Measurements from ENCODE around the gene NEDD4L. TPM values are rescaled to one million over a fixed set of nuclear protein-coding genes. Genes with fewer than 3 reads are reported as not detected.
A peak's percentile ranks its signal among the peaks of the same experiment; 100 is the strongest.

The NEDD4L gene
- total and polyA plus RNA-seq, 2 donors (not counting 1 experiment from before 2014, with no cell fraction given): 10.3 to 25.7 TPM

- peaks cover 0 to 5% (median 0%) of the 10 kb centered on the region in 3 donors for H3K9me3 ChIP-seq (ENCODE audit: control extremely low read depth in 1 of 3, control insufficient read depth in 2 of 3, insufficient read depth in 1 of 3, low read length in 2 of 3)
- ChIA-PET CTCF (interaction anchor here (0.6 to 3.2 kb wide), 6 partner anchors 10 to 107 kb away, joined by 3 to 10 read pairs (median 4); partner anchors contain the start of gene NEDD4L), POLR2A (no interaction called here)
- Mint-ChIP-seq H3K9me3 (ENCODE audit: insufficient read depth) (no peaks in the 10 kb centered on the region), H3K27me3 (peaks cover 12% of the 10 kb centered on the region), H3K4me3 (peak overlapping the region; percentile 67), H3K4me1 (peaks cover 31% of the 10 kb centered on the region), H3K27ac (peak overlapping the region; percentile 78)
- ATAC-seq (ENCODE audit: low read depth) (peak; percentile 100), DNase-seq (peak; percentile 84)
- WGBS (ENCODE audit: insufficient coverage): 46% methylated on average over 8 of the region's 13 CpGs
- TF ChIP-seq CTCF (IDR thresholded peaks at IDR 0.05): no peak
- TF ChIP-seq EZH2 (IDR thresholded peaks at IDR 0.05; ENCODE audit: borderline replicate concordance, insufficient read depth, low read depth, low read length, poor library complexity, severe bottlenecking): no peak
- peaks cover 23 to 34% of the 10 kb centered on the region in 2 donors for H3K4me1 ChIP-seq (ENCODE audit: control insufficient read depth in 2 of 2, insufficient read depth in 2 of 2, low read length in 2 of 2)
- no peaks in the 10 kb centered on the region for H3K79me2 ChIP-seq (ENCODE audit: control insufficient read depth, insufficient read depth, low read length)
- H3K4me3 ChIP-seq (ENCODE audit: control extremely low read depth in 1 of 5, extremely low read depth in 1 of 5, insufficient read depth in 1 of 5, low read depth in 2 of 5, low read length in 4 of 5): peak overlapping the region in 1 of 5 experiments; percentile 4
- H3K27me3 ChIP-seq (replicated peaks in 1 of 4; ENCODE audit: control extremely low read depth in 1 of 4, control insufficient read depth in 3 of 4, insufficient read depth in 4 of 4, low read length in 3 of 4): no peaks in the 10 kb centered on the region
- peak overlapping the region; percentile 57 for H3K4me2 ChIP-seq (replicated peaks; ENCODE audit: low read depth, low read length, poor library complexity, severe bottlenecking)
- no peak overlapping the region for H2AFZ ChIP-seq (ENCODE audit: insufficient read depth, low read depth, low read length, poor library complexity, severe bottlenecking)
- no peaks in the 10 kb centered on the region for H3K36me3 ChIP-seq (replicated peaks in 1 of 2; ENCODE audit: control extremely low read depth in 1 of 2, control insufficient read depth in 1 of 2, extremely low read depth in 1 of 2, insufficient read depth in 2 of 2, low read length in 1 of 2)
- no peak overlapping the region for H3K9ac ChIP-seq (ENCODE audit: low read length)
- peak overlapping the region in 1 of 2 donors; percentile 69 for H3K27ac ChIP-seq (ENCODE audit: low read length in 2 of 2)
- no peaks in the 10 kb centered on the region for H4K20me1 ChIP-seq (ENCODE audit: control insufficient read depth, insufficient read depth, low read length, poor library complexity, severe bottlenecking)
- intact Hi-C loops (cut with micrococcal nuclease): loop anchor here (1.0 kb wide), 1 partner anchor 28 kb away; no protein-coding TSS in a partner anchor
These were observed 28.8 kb upstream of the NEDD4L start for GRCh38 chr18:58015065-58015780.

- Histone ChIP-seq H3K9me3 (ENCODE audit: control extremely low read depth in 1 of 3, control insufficient read depth in 2 of 3, insufficient read depth in 1 of 3, low read length in 2 of 3) (peaks cover 0 to 5% (median 0%) of the 10 kb centered on the region in 3 donors), H3K27me3 (replicated peaks in 1 of 4; ENCODE audit: control extremely low read depth in 1 of 4, control insufficient read depth in 3 of 4, insufficient read depth in 4 of 4, low read length in 3 of 4) (no peaks in the 10 kb centered on the region), H3K4me1 (ENCODE audit: control insufficient read depth in 2 of 2, insufficient read depth in 2 of 2, low read length in 2 of 2) (peaks cover 23 to 34% of the 10 kb centered on the region in 2 donors), H3K36me3 (replicated peaks in 1 of 2; ENCODE audit: control extremely low read depth in 1 of 2, control insufficient read depth in 1 of 2, extremely low read depth in 1 of 2, insufficient read depth in 2 of 2, low read length in 1 of 2) (no peaks in the 10 kb centered on the region), H2AFZ (ENCODE audit: insufficient read depth, low read depth, low read length, poor library complexity, severe bottlenecking) (no peak overlapping the region), H3K4me3 (ENCODE audit: control extremely low read depth in 1 of 5, extremely low read depth in 1 of 5, insufficient read depth in 1 of 5, low read depth in 2 of 5, low read length in 4 of 5) (no peak overlapping the region), H3K79me2 (ENCODE audit: control insufficient read depth, insufficient read depth, low read length) (no peaks in the 10 kb centered on the region), H3K9ac (ENCODE audit: low read length) (no peak overlapping the region), H3K27ac (ENCODE audit: low read length in 2 of 2) (no peak overlapping the region), H3K4me2 (replicated peaks; ENCODE audit: low read depth, low read length, poor library complexity, severe bottlenecking) (no peak overlapping the region), H4K20me1 (ENCODE audit: control insufficient read depth, insufficient read depth, low read length, poor library complexity, severe bottlenecking) (no peaks in the 10 kb centered on the region)
- Mint-ChIP-seq H3K9me3 (ENCODE audit: insufficient read depth) (no peaks in the 10 kb centered on the region), H3K4me1 (peaks cover 31% of the 10 kb centered on the region), H3K4me3 (no peak overlapping the region), H3K27ac (no peak overlapping the region), H3K27me3 (peaks cover under 1% of the 10 kb centered on the region)
- ATAC-seq (ENCODE audit: low read depth) (no peak), DNase-seq (no peak)
- intact Hi-C loops (cut with micrococcal nuclease): no loop called here
- TF ChIP-seq EZH2 (IDR thresholded peaks at IDR 0.05; ENCODE audit: borderline replicate concordance, insufficient read depth, low read depth, low read length, poor library complexity, severe bottlenecking) (no peak), CTCF (IDR thresholded peaks at IDR 0.05) (no peak)
- POLR2A ChIA-PET: no interaction called here
- CTCF ChIA-PET: interaction anchor here (1.1 to 3.2 kb wide), 3 partner anchors 9 to 105 kb away, joined by 4 to 9 read pairs (median 4); no protein-coding TSS in a partner anchor
These were observed 26.8 kb upstream of the NEDD4L start for GRCh38 chr18:58017267-58017666.

All from B cell (primary cell).